Measurements from ENCODE around the gene EIF4H. TPM values are rescaled to one million over a fixed set of nuclear protein-coding genes. Genes with fewer than 3 reads are reported as not detected.

The EIF4H gene
- total and polyA plus RNA-seq, 9 of the 15 experiments (the other 6 are each of a cell fraction or from before 2014, with no cell fraction given): 11.0 to 435 (median 319) TPM

DNA sequence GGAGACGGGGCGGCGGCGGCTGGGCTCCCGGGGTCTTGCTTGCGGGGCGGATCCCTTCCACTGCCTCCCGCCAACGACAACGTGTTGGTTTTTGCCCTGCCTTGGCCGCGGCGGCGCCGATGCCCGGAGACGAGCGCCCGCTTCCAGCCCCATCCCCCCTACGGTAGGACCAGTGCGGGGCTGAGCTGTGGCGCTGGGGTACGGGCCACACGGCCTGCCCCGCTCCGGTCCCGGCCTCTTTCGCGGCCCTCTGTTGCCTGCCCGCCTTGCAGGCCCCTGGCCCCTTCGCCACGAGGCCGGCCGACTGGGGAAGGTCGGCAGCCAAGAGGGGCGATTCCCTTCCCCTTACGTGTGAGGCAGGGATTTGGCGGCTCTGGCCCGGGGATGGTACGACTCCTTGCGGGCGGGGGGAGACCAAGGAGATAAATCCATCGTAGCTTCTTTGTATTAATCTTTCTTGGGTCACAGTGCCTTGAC, 488 bp downstream of the EIF4H start:
- H3K27ac ChIP-seq (ENCODE audit: extremely low read depth, low read depth, low read length): peak overlapping the region; percentile 91
- H2AFZ ChIP-seq (ENCODE audit: low read depth, low read length): peak overlapping the region; percentile 47; the same call in 1 of the 2 replicates
- H3K9me3 ChIP-seq (replicated peaks; ENCODE audit: control insufficient read depth, insufficient read depth, low read depth, low read length): no peaks in the 10 kb centered on the region
- WGBS (ENCODE audit: insufficient coverage, low coverage, missing lambda C conversion rate): under 1% methylated on average over 24 of the region's 43 CpGs
- H3K4me2 ChIP-seq (ENCODE audit: insufficient read depth, low read length): peak overlapping the region; percentile 91
- in situ Hi-C loops (cut with MboI): no loop called here
- DNase-seq (ENCODE audit: extremely low read depth in 1 of 4, low spot score in 3 of 4) (peak in 2 of 4 experiments; percentile 73 to 76), ATAC-seq (peak; percentile 64), FAIRE-seq (no peak)
- peaks cover 24 to 35% of the 10 kb centered on the region in 2 experiments; a peak in 4 of 5 replicates for H3K4me1 ChIP-seq (replicated peaks in 1 of 2; ENCODE audit: control insufficient read depth in 2 of 2, insufficient read depth in 2 of 2, low read length in 2 of 2)
- H3K27me3 ChIP-seq (ENCODE audit: control insufficient read depth in 2 of 2, insufficient read depth in 2 of 2, low read length in 2 of 2): no peaks in the 10 kb centered on the region
- H3K36me3 ChIP-seq (ENCODE audit: control insufficient read depth, insufficient read depth, low read length): peaks cover 41% of the 10 kb centered on the region
- peak overlapping the region; percentile 93 to 98 for H3K9ac ChIP-seq (ENCODE audit: insufficient read depth in 1 of 2, low read depth in 2 of 2, low read length in 2 of 2)
- peaks cover 66% of the 10 kb centered on the region for H3K79me2 ChIP-seq (ENCODE audit: control insufficient read depth, insufficient read depth, low read length)
- ChIA-PET POLR2A (interaction anchor here (0.5 to 8.8 kb wide), 20 partner anchors 9 to 537 kb away, joined by 3 to 86 read pairs (median 4); partner anchors contain the start of gene LIMK1), CTCF (ENCODE audit: low intra/inter-chr PET ratio) (interaction anchor here (0.7 to 1.3 kb wide), 2 partner anchors 31 to 107 kb away, joined by 3 read pairs; no protein-coding TSS in a partner anchor)
- H4K20me1 ChIP-seq (replicated peaks; ENCODE audit: control insufficient read depth, insufficient read depth, low read length): peaks cover 39% of the 10 kb centered on the region
- peak overlapping the region; percentile 79 for H3K4me3 ChIP-seq
- no TSS peak for BruUV-seq (replicated peaks)
- intact Hi-C loops (cut with micrococcal nuclease): loop anchor here (5.0 kb wide), 1 partner anchor 92 kb away; the partner anchor contains the start of gene LIMK1
- H3K9me1 ChIP-seq (ENCODE audit: control insufficient read depth, insufficient read depth, low read length): no peaks in the 10 kb centered on the region
- TF ChIP-seq, protein P1, sequence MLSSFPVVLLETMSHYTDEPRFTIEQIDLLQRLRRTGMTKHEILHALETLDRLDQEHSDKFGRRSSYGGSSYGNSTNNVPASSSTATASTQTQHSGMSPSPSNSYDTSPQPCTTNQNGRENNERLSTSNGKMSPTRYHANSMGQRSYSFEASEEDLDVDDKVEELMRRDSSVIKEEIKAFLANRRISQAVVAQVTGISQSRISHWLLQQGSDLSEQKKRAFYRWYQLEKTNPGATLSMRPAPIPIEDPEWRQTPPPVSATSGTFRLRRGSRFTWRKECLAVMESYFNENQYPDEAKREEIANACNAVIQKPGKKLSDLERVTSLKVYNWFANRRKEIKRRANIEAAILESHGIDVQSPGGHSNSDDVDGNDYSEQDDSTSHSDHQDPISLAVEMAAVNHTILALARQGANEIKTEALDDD (IDR thresholded peaks at IDR 0.05): no peak
- TF ChIP-seq RBBP5 (IDR thresholded peaks at IDR 0.05; ENCODE audit: borderline replicate concordance, insufficient read depth, low read length, poor library complexity, severe bottlenecking): peak; percentile 86
- TF ChIP-seq, protein P2, sequence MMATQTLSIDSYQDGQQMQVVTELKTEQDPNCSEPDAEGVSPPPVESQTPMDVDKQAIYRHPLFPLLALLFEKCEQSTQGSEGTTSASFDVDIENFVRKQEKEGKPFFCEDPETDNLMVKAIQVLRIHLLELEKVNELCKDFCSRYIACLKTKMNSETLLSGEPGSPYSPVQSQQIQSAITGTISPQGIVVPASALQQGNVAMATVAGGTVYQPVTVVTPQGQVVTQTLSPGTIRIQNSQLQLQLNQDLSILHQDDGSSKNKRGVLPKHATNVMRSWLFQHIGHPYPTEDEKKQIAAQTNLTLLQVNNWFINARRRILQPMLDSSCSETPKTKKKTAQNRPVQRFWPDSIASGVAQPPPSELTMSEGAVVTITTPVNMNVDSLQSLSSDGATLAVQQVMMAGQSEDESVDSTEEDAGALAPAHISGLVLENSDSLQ (IDR thresholded peaks at IDR 0.05): no peak
- peak; percentile 93 for TF ChIP-seq CHD1 (IDR thresholded peaks at IDR 0.05; ENCODE audit: low read length)
- TF ChIP-seq, protein P3, sequence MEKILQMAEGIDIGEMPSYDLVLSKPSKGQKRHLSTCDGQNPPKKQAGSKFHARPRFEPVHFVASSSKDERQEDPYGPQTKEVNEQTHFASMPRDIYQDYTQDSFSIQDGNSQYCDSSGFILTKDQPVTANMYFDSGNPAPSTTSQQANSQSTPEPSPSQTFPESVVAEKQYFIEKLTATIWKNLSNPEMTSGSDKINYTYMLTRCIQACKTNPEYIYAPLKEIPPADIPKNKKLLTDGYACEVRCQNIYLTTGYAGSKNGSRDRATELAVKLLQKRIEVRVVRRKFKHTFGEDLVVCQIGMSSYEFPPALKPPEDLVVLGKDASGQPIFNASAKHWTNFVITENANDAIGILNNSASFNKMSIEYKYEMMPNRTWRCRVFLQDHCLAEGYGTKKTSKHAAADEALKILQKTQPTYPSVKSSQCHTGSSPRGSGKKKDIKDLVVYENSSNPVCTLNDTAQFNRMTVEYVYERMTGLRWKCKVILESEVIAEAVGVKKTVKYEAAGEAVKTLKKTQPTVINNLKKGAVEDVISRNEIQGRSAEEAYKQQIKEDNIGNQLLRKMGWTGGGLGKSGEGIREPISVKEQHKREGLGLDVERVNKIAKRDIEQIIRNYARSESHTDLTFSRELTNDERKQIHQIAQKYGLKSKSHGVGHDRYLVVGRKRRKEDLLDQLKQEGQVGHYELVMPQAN (IDR thresholded peaks at IDR 0.05; ENCODE audit: borderline replicate concordance): peak; percentile 77; the same call in 1 of the 2 replicates
- TF ChIP-seq, protein P4, sequence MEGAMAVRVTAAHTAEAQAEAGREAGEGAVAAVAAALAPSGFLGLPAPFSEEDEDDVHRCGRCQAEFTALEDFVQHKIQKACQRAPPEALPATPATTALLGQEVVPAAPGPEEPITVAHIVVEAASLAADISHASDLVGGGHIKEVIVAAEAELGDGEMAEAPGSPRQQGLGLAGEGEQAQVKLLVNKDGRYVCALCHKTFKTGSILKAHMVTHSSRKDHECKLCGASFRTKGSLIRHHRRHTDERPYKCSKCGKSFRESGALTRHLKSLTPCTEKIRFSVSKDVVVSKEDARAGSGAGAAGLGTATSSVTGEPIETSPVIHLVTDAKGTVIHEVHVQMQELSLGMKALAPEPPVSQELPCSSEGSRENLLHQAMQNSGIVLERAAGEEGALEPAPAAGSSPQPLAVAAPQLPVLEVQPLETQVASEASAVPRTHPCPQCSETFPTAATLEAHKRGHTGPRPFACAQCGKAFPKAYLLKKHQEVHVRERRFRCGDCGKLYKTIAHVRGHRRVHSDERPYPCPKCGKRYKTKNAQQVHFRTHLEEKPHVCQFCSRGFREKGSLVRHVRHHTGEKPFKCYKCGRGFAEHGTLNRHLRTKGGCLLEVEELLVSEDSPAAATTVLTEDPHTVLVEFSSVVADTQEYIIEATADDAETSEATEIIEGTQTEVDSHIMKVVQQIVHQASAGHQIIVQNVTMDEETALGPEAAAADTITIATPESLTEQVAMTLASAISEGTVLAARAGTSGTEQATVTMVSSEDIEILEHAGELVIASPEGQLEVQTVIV (CRISPR knock-in tag; IDR thresholded peaks at IDR 0.05; ENCODE audit: borderline replicate concordance): no peak
- TF ChIP-seq ZZZ3 (IDR thresholded peaks at IDR 0.05): peak; percentile 66; the same call in 1 of the 2 replicates
- TF ChIP-seq KDM1A (IDR thresholded peaks at IDR 0.05): no peak
- no peak for TF ChIP-seq NCOR1 (IDR thresholded peaks at IDR 0.05)
- TF ChIP-seq, protein P5, sequence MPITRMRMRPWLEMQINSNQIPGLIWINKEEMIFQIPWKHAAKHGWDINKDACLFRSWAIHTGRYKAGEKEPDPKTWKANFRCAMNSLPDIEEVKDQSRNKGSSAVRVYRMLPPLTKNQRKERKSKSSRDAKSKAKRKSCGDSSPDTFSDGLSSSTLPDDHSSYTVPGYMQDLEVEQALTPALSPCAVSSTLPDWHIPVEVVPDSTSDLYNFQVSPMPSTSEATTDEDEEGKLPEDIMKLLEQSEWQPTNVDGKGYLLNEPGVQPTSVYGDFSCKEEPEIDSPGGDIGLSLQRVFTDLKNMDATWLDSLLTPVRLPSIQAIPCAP (CRISPR knock-in tag; IDR thresholded peaks at IDR 0.05; ENCODE audit: borderline replicate concordance): peak; percentile 45
- TF ChIP-seq PRPF4 (IDR thresholded peaks at IDR 0.05; ENCODE audit: insufficient read depth, low read depth, low read length, poor library complexity, severe bottlenecking): peak; percentile 27

Data from K562 (cell line).